Measurements from ENCODE around the gene CYTH3. TPM values are rescaled to one million over a fixed set of nuclear protein-coding genes. Genes with fewer than 3 reads are reported as not detected.

The CYTH3 gene
- polyA plus RNA-seq, 2 of the 4 experiments (the other 2 are of a cell fraction) = 18.6 to 24.2 TPM

DNA sequence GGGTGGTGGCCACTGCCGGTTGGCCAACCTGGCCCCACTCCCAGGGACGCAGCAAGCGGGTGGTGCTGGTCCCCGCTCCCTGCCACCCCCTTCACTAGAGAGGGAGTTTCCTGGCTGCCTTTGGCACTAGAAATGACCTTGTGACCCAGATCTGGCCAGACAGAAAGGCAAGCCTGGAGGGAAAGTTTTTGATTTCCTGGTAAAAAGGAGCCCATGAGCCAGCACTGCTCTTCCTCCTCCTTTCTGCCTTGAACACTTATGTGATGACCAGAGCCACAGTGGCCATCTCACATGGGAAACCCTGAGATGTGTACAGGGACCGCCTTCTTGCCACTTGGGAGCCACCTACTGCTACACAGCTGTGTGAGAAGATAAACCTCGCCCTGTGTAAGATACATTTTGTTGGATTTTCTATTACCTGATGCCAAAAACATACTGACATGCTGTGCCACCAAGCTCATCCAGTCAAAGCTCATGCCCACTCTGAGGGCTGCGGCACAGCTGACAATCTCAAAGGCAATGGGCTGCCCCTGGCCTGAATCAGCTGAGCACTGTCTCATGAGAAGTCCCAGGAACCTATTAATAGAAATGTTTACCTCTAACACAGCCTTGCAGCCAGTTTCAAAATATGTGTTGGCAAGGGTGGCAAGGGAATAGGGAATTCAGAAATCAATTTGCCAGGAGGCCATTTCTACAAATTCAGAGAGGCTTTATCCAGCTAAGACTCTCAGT lies 94.0 kb downstream of the CYTH3 start:
- ATAC-seq (peak in 1 of 2 experiments; percentile 40; a peak in 2 of 6 replicates), FAIRE-seq (no peak), DNase-seq (ENCODE audit: low read depth in 1 of 2, low spot score in 1 of 2) (no peak)
- Histone ChIP-seq H3K9me3 (no peaks in the 10 kb centered on the region), H3K4me3 (no peak overlapping the region), H3K4me1 (peaks cover 9% of the 10 kb centered on the region), H3K27ac (no peak overlapping the region), H3K4me2 (no peak overlapping the region)
- WGBS (ENCODE audit: missing lambda C conversion rate) = 80% methylated on average over 7 of the region's 7 CpGs
- CTCF ChIA-PET = interaction anchor here (1.2 kb wide), 1 partner anchor 9 kb away, joined by 3 read pairs; no protein-coding TSS in a partner anchor
- no peak for TF ChIP-seq SREBF2 (IDR thresholded peaks at IDR 0.05)
- TF ChIP-seq, protein P1, sequence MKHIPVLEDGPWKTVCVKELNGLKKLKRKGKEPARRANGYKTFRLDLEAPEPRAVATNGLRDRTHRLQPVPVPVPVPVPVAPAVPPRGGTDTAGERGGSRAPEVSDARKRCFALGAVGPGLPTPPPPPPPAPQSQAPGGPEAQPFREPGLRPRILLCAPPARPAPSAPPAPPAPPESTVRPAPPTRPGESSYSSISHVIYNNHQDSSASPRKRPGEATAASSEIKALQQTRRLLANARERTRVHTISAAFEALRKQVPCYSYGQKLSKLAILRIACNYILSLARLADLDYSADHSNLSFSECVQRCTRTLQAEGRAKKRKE (CRISPR knock-in tag; IDR thresholded peaks at IDR 0.05; ENCODE audit: low read depth) = no peak
- no peak for TF ChIP-seq NR3C1 (IDR thresholded peaks at IDR 0.05)
- no peak for TF ChIP-seq HEYL (CRISPR knock-in tag; IDR thresholded peaks at IDR 0.05)
- TF ChIP-seq, protein P2, sequence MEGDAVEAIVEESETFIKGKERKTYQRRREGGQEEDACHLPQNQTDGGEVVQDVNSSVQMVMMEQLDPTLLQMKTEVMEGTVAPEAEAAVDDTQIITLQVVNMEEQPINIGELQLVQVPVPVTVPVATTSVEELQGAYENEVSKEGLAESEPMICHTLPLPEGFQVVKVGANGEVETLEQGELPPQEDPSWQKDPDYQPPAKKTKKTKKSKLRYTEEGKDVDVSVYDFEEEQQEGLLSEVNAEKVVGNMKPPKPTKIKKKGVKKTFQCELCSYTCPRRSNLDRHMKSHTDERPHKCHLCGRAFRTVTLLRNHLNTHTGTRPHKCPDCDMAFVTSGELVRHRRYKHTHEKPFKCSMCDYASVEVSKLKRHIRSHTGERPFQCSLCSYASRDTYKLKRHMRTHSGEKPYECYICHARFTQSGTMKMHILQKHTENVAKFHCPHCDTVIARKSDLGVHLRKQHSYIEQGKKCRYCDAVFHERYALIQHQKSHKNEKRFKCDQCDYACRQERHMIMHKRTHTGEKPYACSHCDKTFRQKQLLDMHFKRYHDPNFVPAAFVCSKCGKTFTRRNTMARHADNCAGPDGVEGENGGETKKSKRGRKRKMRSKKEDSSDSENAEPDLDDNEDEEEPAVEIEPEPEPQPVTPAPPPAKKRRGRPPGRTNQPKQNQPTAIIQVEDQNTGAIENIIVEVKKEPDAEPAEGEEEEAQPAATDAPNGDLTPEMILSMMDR (IDR thresholded peaks at IDR 0.05) = no peak
- TF ChIP-seq EHMT2 (IDR thresholded peaks at IDR 0.05; ENCODE audit: low read depth) = no peak
- TF ChIP-seq REST (IDR thresholded peaks at IDR 0.05) = no peak
- POLR2A ChIA-PET = no interaction called here

DNA sequence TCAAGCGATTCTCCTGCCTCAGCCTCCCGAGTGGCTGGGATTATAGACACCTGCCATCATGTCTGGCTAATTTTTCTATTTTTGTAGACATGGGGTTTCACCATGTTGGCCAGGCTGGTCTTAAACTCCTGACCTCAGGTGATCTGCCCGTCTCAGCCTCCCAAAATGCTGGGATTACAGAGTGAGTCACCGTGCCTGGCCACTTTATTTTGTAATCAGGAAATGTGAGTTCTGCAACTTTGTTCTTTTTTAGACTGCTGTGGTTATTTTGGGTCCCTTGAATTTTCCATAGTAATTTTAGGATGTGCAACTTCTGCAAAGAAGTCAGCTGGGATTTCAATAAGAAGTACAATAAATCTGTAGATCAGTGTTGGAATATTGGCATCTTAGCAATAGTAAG lies 96.8 kb downstream of the CYTH3 start:
- no peak for ATAC-seq
- POLR2A ChIA-PET = no interaction called here
- Histone ChIP-seq H3K4me3 (no peak overlapping the region), H3K4me1 (peaks cover 9% of the 10 kb centered on the region), H3K27ac (no peak overlapping the region), H3K9me3 (no peaks in the 10 kb centered on the region), H3K4me2 (0 out of 3 replicates have a peak overlapping the region, but pooled peaks have one; percentile 8)
- no peak for FAIRE-seq
- TF ChIP-seq CBX8 (IDR thresholded peaks at IDR 0.05) (no peak), FOSL2 (IDR thresholded peaks at IDR 0.05) (no peak), FOSL2 (CRISPR knock-in tag; IDR thresholded peaks at IDR 0.05) (0 out of 2 replicates have a peak, but pooled peaks have one; percentile 14)
- WGBS (ENCODE audit: missing lambda C conversion rate) = 69% methylated on average over 4 of the region's 4 CpGs
- DNase-seq (ENCODE audit: low read depth in 1 of 2, low spot score in 1 of 2) = no peak
- CTCF ChIA-PET = interaction anchor here (0.6 to 1.8 kb wide), 5 partner anchors 13 to 95 kb away, joined by 3 to 10 read pairs (median 4); no protein-coding TSS in a partner anchor

DNA sequence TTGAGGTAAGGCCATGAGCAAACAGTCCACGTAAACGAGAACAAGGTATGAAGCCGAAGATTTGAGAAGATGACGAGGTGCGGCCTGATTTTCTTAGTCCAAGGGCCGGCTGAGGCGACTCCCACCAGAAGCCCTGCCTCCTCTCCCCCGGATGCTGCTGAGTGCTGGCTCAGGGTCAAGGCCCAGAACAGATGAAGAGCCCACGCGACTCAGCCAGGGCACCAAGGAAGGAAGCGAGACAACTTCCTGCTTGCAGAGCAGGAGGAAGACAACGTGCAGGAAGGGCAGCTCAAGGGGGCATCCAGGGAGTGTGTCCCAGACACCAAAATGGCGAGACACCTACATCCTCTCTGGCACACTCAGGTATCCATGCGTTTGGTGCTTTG lies 99.5 kb downstream of the CYTH3 start:
- DNase-seq (ENCODE audit: low read depth in 1 of 2, low spot score in 1 of 2) (no peak), ATAC-seq (no peak), FAIRE-seq (no peak)
- WGBS (ENCODE audit: missing lambda C conversion rate) = 90% methylated on average over 14 of the region's 14 CpGs
- ChIA-PET POLR2A (no interaction called here), CTCF (interaction anchor here (1.1 to 2.0 kb wide), 5 partner anchors 8 to 150 kb away, joined by 3 to 12 read pairs (median 3); no protein-coding TSS in a partner anchor)
- Histone ChIP-seq H3K9me3 (no peaks in the 10 kb centered on the region), H3K27ac (no peak overlapping the region), H3K4me2 (no peak overlapping the region), H3K4me1 (peaks cover 9% of the 10 kb centered on the region), H3K4me3 (no peak overlapping the region)
- TF ChIP-seq CHD4 (IDR thresholded peaks at IDR 0.05; ENCODE audit: borderline replicate concordance) (no peak), EHMT2 (IDR thresholded peaks at IDR 0.05; ENCODE audit: low read depth) (no peak), JUN (IDR thresholded peaks at IDR 0.05) (no peak), CHD2 (IDR thresholded peaks at IDR 0.05; ENCODE audit: low read length, partially characterized antibody) (no peak), HOXB5 (CRISPR knock-in tag; IDR thresholded peaks at IDR 0.05) (no peak), RAD21 (conservative IDR thresholded peaks at IDR 0.05 in 1 of 2, IDR thresholded peaks at IDR 0.05 in 1 of 2) (no peak), ZNF302 (CRISPR knock-in tag; IDR thresholded peaks at IDR 0.05) (no peak), CBX2 (IDR thresholded peaks at IDR 0.05; ENCODE audit: borderline replicate concordance, low read depth) (no peak), GATA3 (IDR thresholded peaks at IDR 0.05; ENCODE audit: borderline replicate concordance) (no peak), CBX8 (IDR thresholded peaks at IDR 0.05) (no peak), PBX3 (IDR thresholded peaks at IDR 0.05) (no peak), SREBF2 (IDR thresholded peaks at IDR 0.05) (no peak), FOXS1 (CRISPR knock-in tag; IDR thresholded peaks at IDR 0.05) (no peak), FOSB (CRISPR knock-in tag; IDR thresholded peaks at IDR 0.05) (no peak)

Data from A549 (cell line).